OCI-LY7 (cell line): ENCODE data around the gene PTGR2. TPM values are rescaled to one million over a fixed set of nuclear protein-coding genes. Genes with fewer than 3 reads are reported as not detected.
"Not testable (repeated sequence)": the region's sequence is repeated elsewhere in the genome, so short reads cannot be mapped to it uniquely, and the experiment has no call there.

ENCODE experiments used
- BruUV-seq: library from RNA; stranded (reverse); fragments of 400-500 nt; replicated peaks from 2 replicates; lab custom pipeline; 2021; lab: Mats Ljungman, UMichigan
- CTCF ChIA-PET: fragments of 300-600 bp; sonication (Branson Sonifier 250); formaldehyde crosslinking; loops from one replicate; lab custom pipeline; 2022; ENCODE audit warnings: antibody characterized with exemption; ENCODE audit not compliant: unreplicated experiment; lab: Charles Lee
- POLR2A ChIA-PET: fragments of 300-600 bp; sonication (Branson Sonifier 250); formaldehyde crosslinking; loops from one replicate; lab custom pipeline; 2022; ENCODE audit warnings: antibody characterized with exemption; lab: Charles Lee
- DNase-seq: peaks from one replicate; pipeline ENCODE4 v3.0.0-alpha.2; 2015; ENCODE audit warnings: low spot score
- H2AFZ ChIP-seq: fragments of 200-600 bp; sonication (generic), shearing (Covaris generic); 2 replicates; pipeline ENCODE4 v1.6.1; 2014; ENCODE audit warnings: mild to moderate bottlenecking, antibody characterized with exemption, low read length, moderate library complexity
- H3K27ac ChIP-seq: fragments of 200-600 bp; sonication (generic); 2 replicates; pipeline ENCODE4 v1.5.1; 2014; ENCODE audit warnings: mixed run types, low read depth, mild to moderate bottlenecking, moderate library complexity, low read length, inconsistent platforms; ENCODE audit not compliant: poor library complexity, severe bottlenecking
- H3K36me3 ChIP-seq: fragments of 200-600 bp; sonication (generic); 2 replicates; pipeline ENCODE4 v1.6.1; 2014; ENCODE audit warnings: mild to moderate bottlenecking, antibody characterized with exemption, low read length, moderate library complexity, mixed read lengths; ENCODE audit not compliant: insufficient read depth
- H3K4me1 ChIP-seq: fragments of 200-600 bp; sonication (generic); 2 replicates; pipeline ENCODE4 v1.5.1; 2014; ENCODE audit warnings: mild to moderate bottlenecking, low read length; ENCODE audit not compliant: insufficient read depth, poor library complexity, severe bottlenecking
- H3K4me2 ChIP-seq: fragments of 200-600 bp; sonication (generic); 2 replicates; pipeline ENCODE4 v1.6.1; 2014; ENCODE audit warnings: mild to moderate bottlenecking, low read length
- H3K4me3 ChIP-seq: fragments of 200-600 bp; sonication (generic); 2 replicates; pipeline ENCODE4 v1.5.1; 2014; ENCODE audit warnings: mild to moderate bottlenecking, low read depth, low read length; ENCODE audit not compliant: poor library complexity, severe bottlenecking
- H3K79me2 ChIP-seq: fragments of 200-600 bp; sonication (generic); 2 replicates; pipeline ENCODE4 v1.6.1; 2016; ENCODE audit warnings: low read depth, mild to moderate bottlenecking, low read length, moderate library complexity, mixed read lengths; ENCODE audit not compliant: insufficient read depth
- H3K9me2 ChIP-seq: fragments of 200-600 bp; sonication (generic); 2 replicates; pipeline ENCODE4 v1.6.1; 2016; ENCODE audit warnings: mild to moderate bottlenecking, low read length, mixed read lengths; ENCODE audit not compliant: insufficient read depth
- H3K9me3 ChIP-seq: fragments of 200-600 bp; sonication (generic); 2 replicates; pipeline ENCODE4 v1.6.1; 2014; ENCODE audit warnings: mild to moderate bottlenecking, mixed run types, low read length, mixed read lengths
- H4K20me1 ChIP-seq: fragments of 200-600 bp; sonication (generic); 2 replicates; pipeline ENCODE4 v1.6.1; 2014; ENCODE audit warnings: mild to moderate bottlenecking, antibody characterized with exemption, low read length, moderate library complexity, mixed read lengths; ENCODE audit not compliant: insufficient read depth
- CTCF ChIP-seq: fragments of 200-600 bp; sonication (generic); conservative IDR thresholded peaks from 2 replicates; pipeline ENCODE4 v1.5.1; 2014; ENCODE audit warnings: mild to moderate bottlenecking, antibody characterized with exemption, low read length, moderate library complexity, mixed read lengths
- EZH2phosphoT487 ChIP-seq: fragments of 200-600 bp; sonication (generic); IDR thresholded peaks from 2 replicates; pipeline ENCODE4 v1.6.1; 2018; ENCODE audit warnings: low read depth, borderline replicate concordance, mild to moderate bottlenecking, mixed run types, antibody characterized with exemption, low read length, moderate library complexity, mixed read lengths
- intact Hi-C: fragments of 100-400 bp; cut with micrococcal nuclease; formaldehyde crosslinking; loops from one replicate; pipeline ENCODE4 v1.10.0; 2022; ENCODE audit not compliant: unreplicated experiment
- total RNA-seq, 2 experiments: library from RNA; depleted of rRNA in 1 of 2; stranded (reverse); fragments of >200 nt in 1 of 2; shearing (Covaris generic) in 1 of 2; gene quantifications; 2 replicates each; pipeline ENCODE4 v1.2.3, GENCODE V29; 2014 to 2022

Gene PTGR2
- total RNA-seq, 2 experiments from 2014 or later: 6.4 to 14.3 TPM

DNA sequence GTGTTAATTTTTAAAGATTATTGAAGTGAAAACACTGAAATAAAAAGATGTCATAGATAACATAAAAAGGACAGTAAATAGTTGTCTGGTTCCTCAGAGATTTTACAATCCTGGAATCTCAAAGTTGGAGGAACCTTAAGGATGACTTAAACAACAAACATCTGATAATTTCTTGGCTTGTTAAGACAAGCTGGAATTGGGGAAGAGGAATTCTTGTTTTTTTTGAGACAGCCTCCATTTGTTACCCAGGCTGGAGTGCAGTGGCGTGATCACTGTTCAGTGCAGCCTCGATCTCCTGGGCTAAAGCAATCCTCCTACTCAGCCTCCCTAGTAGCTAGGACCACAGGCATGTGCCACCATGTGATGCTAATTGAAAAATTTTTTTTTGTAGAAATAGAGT lies 37.3 kb downstream of the PTGR2 start:
- ChIA-PET CTCF (no interaction called here), POLR2A (interaction anchor here (0.7 to 1.0 kb wide), 2 partner anchors 38 to 152 kb away, joined by 3 read pairs; partner anchors contain the start of gene PTGR2)
- DNase-seq: no peak
- Histone ChIP-seq H2AFZ (no peak overlapping the region), H3K4me1 (peaks cover 32% of the 10 kb centered on the region), H3K9me2 (no peaks in the 10 kb centered on the region), H3K4me3 (no peak overlapping the region), H3K4me2 (peak overlapping the region; percentile 95), H3K9me3 (no peaks in the 10 kb centered on the region), H3K79me2 (peaks cover 74% of the 10 kb centered on the region), H4K20me1 (peaks cover 11% of the 10 kb centered on the region; the same call in 1 of the 2 replicates), H3K36me3 (peaks cover 23% of the 10 kb centered on the region), H3K27ac (no peak overlapping the region)
- intact Hi-C loops: loop anchor here (5.0 kb wide), 2 partner anchors 128 to 397 kb away; partner anchors contain the start of genes BBOF1, ENTPD5 and RIOX1
- BruUV-seq: no TSS peak
- TF ChIP-seq CTCF (no peak), EZH2phosphoT487 (no peak)

DNA sequence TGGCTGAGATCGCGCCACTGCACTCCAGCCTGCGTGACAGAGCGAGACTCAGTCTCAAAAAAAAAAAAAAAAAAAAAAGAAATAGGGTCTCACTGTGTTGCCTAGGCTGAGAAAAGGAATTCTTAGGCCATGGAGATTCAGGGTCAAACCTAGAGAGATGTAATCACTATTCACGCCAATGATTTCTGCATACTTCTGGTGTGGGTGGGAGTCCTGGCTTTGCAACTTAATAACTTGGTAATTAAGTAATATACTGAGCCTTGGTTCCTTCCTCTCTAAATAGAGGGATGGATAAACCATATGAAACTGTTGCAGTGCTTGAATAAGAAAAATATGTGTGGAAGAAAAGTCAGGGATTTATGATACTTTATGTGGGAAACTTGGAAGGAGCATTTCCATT lies 37.7 kb downstream of the PTGR2 start:
- H3K4me3 ChIP-seq: no peak overlapping the region
- BruUV-seq: no TSS peak
- no peak overlapping the region for H2AFZ ChIP-seq
- H3K36me3 ChIP-seq: peaks cover 27% of the 10 kb centered on the region
- H3K4me1 ChIP-seq: peaks cover 31% of the 10 kb centered on the region
- ChIA-PET CTCF (no interaction called here), POLR2A (interaction anchor here (0.7 kb wide), 1 partner anchor 151 kb away, joined by 3 read pairs; no protein-coding TSS in a partner anchor)
- no peaks in the 10 kb centered on the region for H3K9me2 ChIP-seq
- H3K9me3 ChIP-seq: no peaks in the 10 kb centered on the region
- no peak overlapping the region for H3K27ac ChIP-seq
- TF ChIP-seq EZH2phosphoT487: no peak
- TF ChIP-seq CTCF: no peak
- peaks cover 74% of the 10 kb centered on the region for H3K79me2 ChIP-seq
- no peak for DNase-seq
- peaks cover 11% of the 10 kb centered on the region; the same call in 1 of the 2 replicates for H4K20me1 ChIP-seq
- H3K4me2 ChIP-seq: no peak overlapping the region
- intact Hi-C loops: loop anchor here (5.0 kb wide), 2 partner anchors 128 to 397 kb away; partner anchors contain the start of genes BBOF1, ENTPD5 and RIOX1

DNA sequence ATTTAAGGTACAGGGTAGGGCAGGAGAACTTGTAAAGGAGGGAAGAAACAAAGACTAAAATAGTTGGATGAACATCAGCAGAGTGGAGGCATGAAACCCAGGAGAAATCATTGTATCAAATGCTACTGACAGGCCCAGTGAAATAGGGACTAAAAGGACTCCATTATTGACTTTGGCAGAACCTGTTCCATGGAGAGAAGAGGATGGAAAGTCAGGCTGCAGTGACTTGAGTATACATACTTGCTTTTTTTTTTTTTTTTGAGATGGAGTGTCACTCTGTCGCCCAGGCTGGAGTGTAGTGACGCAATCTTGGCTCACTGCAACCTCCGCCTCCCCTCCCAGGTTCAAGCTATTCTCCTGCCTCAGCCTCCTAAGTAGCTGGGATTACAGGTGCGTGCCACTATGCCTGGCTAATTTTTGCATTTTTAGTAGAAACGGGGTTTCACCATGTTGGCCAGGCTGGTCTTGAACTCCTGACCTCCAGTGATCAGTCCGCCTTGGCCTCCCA lies 42.6 kb downstream of the PTGR2 start:
- H3K27ac ChIP-seq, H3K4me2 ChIP-seq, intact Hi-C loops, CTCF ChIA-PET, H3K4me3 ChIP-seq, H4K20me1 ChIP-seq, H3K4me1 ChIP-seq, DNase-seq, H2AFZ ChIP-seq, H3K9me3 ChIP-seq, H3K9me2 ChIP-seq, BruUV-seq: not testable (repeated sequence)
- peaks cover 74% of the 10 kb centered on the region for H3K36me3 ChIP-seq
- POLR2A ChIA-PET: interaction anchor here (0.6 kb wide), 1 partner anchor 37 kb away, joined by 3 read pairs; no protein-coding TSS in a partner anchor
- H3K79me2 ChIP-seq: peaks cover 29% of the 10 kb centered on the region; the same call in 1 of the 2 replicates
